ENCODE results near the gene PRR20G. TPM values are rescaled to one million over a fixed set of nuclear protein-coding genes. Genes with fewer than 3 reads are reported as not detected.
A peak's percentile ranks its signal among the peaks of the same experiment; 100 is the strongest.

PRR20G gene
- total and polyA plus RNA-seq, 2 donors (not counting 3 experiments of a cell fraction or from before 2014, with no cell fraction given), result not detected

GRCh38 chr3:127254730-127255129 is 33.1 kb downstream of the PRR20G start:
- dilution Hi-C loops (cut with MboI; ENCODE audit: extremely low pct_ligation_motif_present, low sequenced_read_pairs) (no loop called here), intact Hi-C loops (cut with micrococcal nuclease) (loop anchor here (1.0 kb wide), 1 partner anchor 201 kb away; no protein-coding TSS in a partner anchor)
- H3K9ac ChIP-seq (replicated peaks; ENCODE audit: extremely low read depth, insufficient read depth, low read length), result no peak overlapping the region
- FAIRE-seq, result no peak
- no TSS peak for BruUV-seq (replicated peaks)
- H3K9me1 ChIP-seq (replicated peaks; ENCODE audit: control insufficient read depth, extremely low read depth, insufficient read depth, low read length), result no peaks in the 10 kb centered on the region
- TF ChIP-seq POLR2AphosphoS5 (IDR thresholded peaks at IDR 0.05; ENCODE audit: insufficient read depth, low read depth, low read length), result no peak
- TF ChIP-seq CTCF (IDR thresholded peaks at IDR 0.05; ENCODE audit: extremely low read depth in 1 of 2, insufficient read depth in 1 of 2, low read depth in 1 of 2, low read length in 2 of 2), result peak in 1 of 2 donors; percentile 29
- ChIA-PET POLR2A (no interaction called here), CTCF (interaction anchor here (1.2 to 1.4 kb wide), 2 partner anchors 201 to 293 kb away, joined by 4 to 13 read pairs; no protein-coding TSS in a partner anchor)
- no peak overlapping the region for H3K27ac ChIP-seq (ENCODE audit: insufficient read depth, low read depth, low read length)
- no peak overlapping the region for H3K4me2 ChIP-seq (ENCODE audit: insufficient read depth, low read length)
- no peaks in the 10 kb centered on the region for H3K9me3 ChIP-seq (replicated peaks; ENCODE audit: control insufficient read depth, insufficient read depth, low read length)
- no peaks in the 10 kb centered on the region for H3K36me3 ChIP-seq (ENCODE audit: control insufficient read depth in 2 of 2, extremely low read depth in 1 of 2, insufficient read depth in 2 of 2, low read length in 2 of 2)
- H2AFZ ChIP-seq (ENCODE audit: low read depth, low read length), result no peak overlapping the region
- no peaks in the 10 kb centered on the region for H3K27me3 ChIP-seq (ENCODE audit: control insufficient read depth in 2 of 2, insufficient read depth in 2 of 2, low read length in 2 of 2)
- no peak for DNase-seq (ENCODE audit: low read depth, low spot score)
- no peaks in the 10 kb centered on the region for H3K79me2 ChIP-seq (ENCODE audit: control insufficient read depth, insufficient read depth, low read length)
- no peaks in the 10 kb centered on the region for H3K4me1 ChIP-seq (ENCODE audit: control insufficient read depth, extremely low read depth, insufficient read depth, low read length)
- no peaks in the 10 kb centered on the region for H4K20me1 ChIP-seq (replicated peaks; ENCODE audit: control insufficient read depth, extremely low read depth, insufficient read depth, low read length)
- no peak overlapping the region for H3K4me3 ChIP-seq (replicated peaks in 1 of 3; ENCODE audit: insufficient read depth in 1 of 3, low read depth in 1 of 3, low read length in 3 of 3)

- no peak overlapping the region for H3K4me2 ChIP-seq (ENCODE audit: insufficient read depth, low read length)
- CTCF ChIA-PET, result interaction anchor here (1.2 to 1.4 kb wide), 2 partner anchors 202 to 294 kb away, joined by 4 to 13 read pairs; no protein-coding TSS in a partner anchor
- no peak overlapping the region for H3K4me3 ChIP-seq (replicated peaks in 1 of 3; ENCODE audit: insufficient read depth in 1 of 3, low read depth in 1 of 3, low read length in 3 of 3)
- POLR2A ChIA-PET, result no interaction called here
- H3K36me3 ChIP-seq (ENCODE audit: control insufficient read depth in 2 of 2, extremely low read depth in 1 of 2, insufficient read depth in 2 of 2, low read length in 2 of 2), result no peaks in the 10 kb centered on the region
- no peak overlapping the region for H3K27ac ChIP-seq (ENCODE audit: insufficient read depth, low read depth, low read length)
- no peaks in the 10 kb centered on the region for H3K27me3 ChIP-seq (ENCODE audit: control insufficient read depth in 2 of 2, insufficient read depth in 2 of 2, low read length in 2 of 2)
- FAIRE-seq (no peak), DNase-seq (ENCODE audit: low read depth, low spot score) (no peak)
- no peak overlapping the region for H2AFZ ChIP-seq (ENCODE audit: low read depth, low read length)
- no peaks in the 10 kb centered on the region for H3K4me1 ChIP-seq (ENCODE audit: control insufficient read depth, extremely low read depth, insufficient read depth, low read length)
- H3K9ac ChIP-seq (replicated peaks; ENCODE audit: extremely low read depth, insufficient read depth, low read length), result no peak overlapping the region
- intact Hi-C loops (cut with micrococcal nuclease) (loop anchor here (1.0 kb wide), 1 partner anchor 201 kb away; no protein-coding TSS in a partner anchor), dilution Hi-C loops (cut with MboI; ENCODE audit: extremely low pct_ligation_motif_present, low sequenced_read_pairs) (no loop called here)
- H4K20me1 ChIP-seq (replicated peaks; ENCODE audit: control insufficient read depth, extremely low read depth, insufficient read depth, low read length), result no peaks in the 10 kb centered on the region
- no peaks in the 10 kb centered on the region for H3K79me2 ChIP-seq (ENCODE audit: control insufficient read depth, insufficient read depth, low read length)
- H3K9me1 ChIP-seq (replicated peaks; ENCODE audit: control insufficient read depth, extremely low read depth, insufficient read depth, low read length), result no peaks in the 10 kb centered on the region
- no peak for TF ChIP-seq POLR2AphosphoS5 (IDR thresholded peaks at IDR 0.05; ENCODE audit: insufficient read depth, low read depth, low read length)
- no peaks in the 10 kb centered on the region for H3K9me3 ChIP-seq (replicated peaks; ENCODE audit: control insufficient read depth, insufficient read depth, low read length)
- no TSS peak for BruUV-seq (replicated peaks)
These were observed 33.7 kb downstream of the PRR20G start for GRCh38 chr3:127254033-127254644.
